NCI-H1436 treated with DMSO at 0.1 percent for 48 hours (cell line): ENCODE data around the gene HK2.
"Not testable (repeated sequence)": the region's sequence is repeated elsewhere in the genome, so short reads cannot be mapped to it uniquely, and the experiment has no call there.

Experiments used
- DNase-seq: peaks from one replicate; lab custom pipeline; 2025; lab: John Stamatoyannopoulos, UW

Gene HK2

DNA sequence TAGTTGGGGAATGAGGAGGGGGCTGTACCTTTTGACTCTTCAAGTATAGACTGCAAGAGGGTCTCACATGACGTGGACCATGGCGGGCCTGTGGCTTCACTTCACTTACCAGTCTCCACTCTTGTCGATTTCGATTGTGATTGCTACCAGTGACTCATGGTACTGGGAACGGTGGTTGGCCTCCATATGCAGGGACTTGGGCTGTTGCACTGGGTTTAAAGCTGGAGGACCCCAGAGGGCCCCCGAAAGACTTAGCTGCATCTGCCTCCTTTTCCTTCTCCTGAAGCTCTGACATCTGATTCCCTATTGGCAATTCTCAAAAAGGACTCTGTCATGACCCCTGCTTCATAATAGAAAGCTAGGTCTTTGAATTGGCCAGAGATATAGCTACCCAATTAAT, 43.4 kb downstream of the HK2 start:
- no peak for DNase-seq

GRCh38 chr2:74877781-74878433, 44.0 kb downstream of the HK2 start:
- DNase-seq = no peak

GRCh38 chr2:74878551-74878950, 44.6 kb downstream of the HK2 start:
- DNase-seq = no peak

- DNase-seq = no peak
These were observed 46.3 kb downstream of the HK2 start for GRCh38 chr2:74880054-74880728.

- DNase-seq = no peak
These were observed 47.2 kb downstream of the HK2 start for GRCh38 chr2:74881176-74881575.

DNA sequence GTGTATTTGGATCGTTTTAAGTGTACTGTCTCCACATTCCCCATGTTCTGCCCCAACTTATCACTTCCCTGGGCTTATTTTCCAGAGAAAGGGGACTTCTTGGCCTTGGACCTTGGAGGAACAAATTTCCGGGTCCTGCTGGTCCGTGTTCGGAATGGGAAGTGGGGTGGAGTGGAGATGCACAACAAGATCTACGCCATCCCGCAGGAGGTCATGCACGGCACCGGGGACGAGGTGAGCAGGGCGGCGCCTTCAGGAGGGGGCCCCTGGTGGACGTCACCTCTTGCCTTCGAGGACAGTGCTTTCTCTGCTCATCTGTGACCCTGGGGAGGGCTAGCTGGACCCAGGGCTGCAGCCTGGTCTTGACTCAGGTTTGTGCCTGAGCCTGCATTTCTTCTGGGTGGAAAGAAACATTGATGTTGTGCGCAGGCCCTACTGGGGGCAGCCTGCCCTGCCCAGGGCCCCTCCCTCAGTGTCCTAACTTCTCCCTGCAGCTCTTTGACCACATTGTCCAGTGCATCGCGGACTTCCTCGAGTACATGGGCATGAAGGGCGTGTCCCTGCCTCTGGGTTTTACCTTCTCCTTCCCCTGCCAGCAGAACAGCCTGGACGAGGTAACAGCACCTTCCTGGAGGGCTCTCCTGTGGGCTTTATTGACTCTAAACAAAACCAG, 47.8 kb downstream of the HK2 start:
- DNase-seq = no peak

DNA sequence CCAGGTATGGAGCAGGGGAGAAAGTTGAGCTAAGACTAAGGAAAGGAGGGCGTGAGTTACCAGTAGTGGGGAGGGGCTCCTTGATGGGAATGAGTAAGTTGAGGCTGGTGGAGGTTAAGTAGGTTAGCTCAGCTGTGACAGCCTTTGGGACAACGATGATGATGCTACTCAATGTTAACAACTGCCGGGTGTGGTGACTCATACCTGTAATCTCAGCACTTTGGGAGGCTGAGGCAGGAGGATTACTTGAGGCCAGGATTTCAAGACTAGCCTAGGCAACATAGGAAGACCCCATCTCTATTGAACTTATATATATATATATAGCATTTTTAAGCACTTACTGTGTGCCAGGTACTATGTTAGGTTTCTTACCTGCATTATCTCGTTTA, 48.4 kb downstream of the HK2 start:
- DNase-seq = no peak

DNA sequence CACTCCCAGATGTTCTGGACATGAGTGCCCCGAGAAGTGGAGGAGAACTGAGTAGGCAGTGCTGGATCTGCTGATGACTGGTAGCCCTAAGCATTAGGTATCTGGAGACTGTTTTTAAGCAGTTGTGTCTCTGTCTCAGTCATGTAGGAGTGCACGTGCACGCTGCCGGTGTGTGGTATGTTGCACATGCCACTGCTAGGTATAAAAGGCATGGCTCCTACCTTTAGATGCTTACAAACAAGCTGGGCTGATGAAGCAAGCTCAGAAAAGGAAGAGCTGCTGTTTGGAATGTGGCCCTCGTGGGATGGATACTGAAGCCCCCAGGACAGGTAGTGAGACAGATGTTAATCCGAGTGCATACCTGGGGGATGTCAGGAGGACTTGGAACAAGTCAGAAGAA, 49.1 kb downstream of the HK2 start:
- no peak for DNase-seq

GRCh38 chr2:74884118-74884762, 50.3 kb downstream of the HK2 start:
- DNase-seq = no peak

DNA sequence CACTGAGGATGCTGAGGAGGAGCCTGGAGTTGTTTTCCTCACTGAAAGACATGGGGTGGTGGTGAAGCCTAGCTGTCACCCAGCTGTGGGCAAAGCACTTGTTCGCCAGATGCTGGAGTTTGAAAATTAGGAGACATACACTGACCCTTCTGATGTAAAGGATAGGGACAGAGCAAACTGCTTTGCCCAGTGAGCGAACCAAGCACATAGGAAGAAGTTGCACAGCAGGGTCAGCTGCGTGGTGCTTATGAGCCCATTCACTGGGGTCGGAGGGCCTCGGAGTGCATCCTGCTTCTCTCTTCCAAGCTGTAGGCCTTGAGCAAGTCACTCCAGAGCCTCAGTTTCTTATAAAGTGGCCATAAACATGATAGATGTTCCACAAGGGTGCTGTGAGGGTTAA, 50.9 kb downstream of the HK2 start:
- DNase-seq = no peak

DNA sequence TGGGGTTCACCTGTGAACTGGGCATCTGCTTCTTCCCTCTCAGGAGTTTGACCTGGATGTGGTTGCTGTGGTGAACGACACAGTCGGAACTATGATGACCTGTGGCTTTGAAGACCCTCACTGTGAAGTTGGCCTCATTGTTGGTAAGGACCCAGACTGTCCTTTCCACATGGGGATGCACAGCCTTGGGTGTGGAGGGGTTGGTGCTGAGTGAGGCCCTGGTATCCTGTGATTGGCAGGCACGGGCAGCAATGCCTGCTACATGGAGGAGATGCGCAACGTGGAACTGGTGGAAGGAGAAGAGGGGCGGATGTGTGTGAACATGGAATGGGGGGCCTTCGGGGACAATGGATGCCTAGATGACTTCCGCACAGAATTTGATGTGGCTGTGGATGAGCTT, 52.3 kb downstream of the HK2 start:
- no peak for DNase-seq

DNA sequence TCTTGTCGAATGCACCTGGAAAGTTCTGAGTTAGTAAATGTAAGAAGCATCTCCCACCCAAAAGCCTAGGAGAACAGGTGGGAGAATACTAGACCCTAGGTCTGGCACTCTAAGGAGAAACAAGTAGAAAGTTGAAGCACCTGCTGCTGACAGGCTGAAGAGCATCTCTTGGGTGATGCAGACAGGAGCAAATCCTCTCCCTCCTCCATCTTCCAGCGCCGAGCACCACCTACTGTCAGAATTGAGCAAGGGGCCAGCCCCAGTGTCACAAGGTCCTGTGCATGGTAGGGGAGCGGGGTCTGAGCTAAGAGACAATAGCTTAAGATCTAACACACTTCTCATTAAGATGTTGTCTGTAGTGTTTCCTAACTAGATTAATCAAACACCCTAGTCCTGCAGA, 52.9 kb downstream of the HK2 start:
- DNase-seq = no peak

DNA sequence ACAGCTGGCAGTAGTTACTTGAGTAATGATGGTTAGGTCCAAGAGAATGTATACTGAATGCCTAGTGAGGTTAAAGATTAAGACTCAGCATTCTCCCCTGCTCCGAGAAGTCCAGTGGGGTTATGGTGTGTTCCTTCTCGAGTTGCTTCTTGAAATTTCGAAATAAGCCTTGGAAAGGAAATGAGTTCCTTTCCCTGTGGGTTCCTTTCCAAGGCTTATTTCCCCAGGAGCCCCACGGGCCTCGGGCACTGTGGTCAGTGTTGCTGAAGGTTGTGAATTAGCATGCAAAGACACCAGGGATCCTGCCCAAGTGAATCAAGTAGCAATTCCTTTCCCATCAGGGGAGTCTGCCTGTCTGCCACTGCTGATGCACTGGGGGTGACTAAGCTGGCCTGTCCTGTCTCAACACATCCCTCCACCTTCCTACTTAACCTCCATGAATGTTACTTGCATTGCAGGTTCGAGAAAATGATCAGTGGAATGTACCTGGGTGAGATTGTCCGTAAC, 53.6 kb downstream of the HK2 start:
- no peak for DNase-seq

- no peak for DNase-seq
These were observed 54.2 kb downstream of the HK2 start for GRCh38 chr2:74887960-74888700.

DNA sequence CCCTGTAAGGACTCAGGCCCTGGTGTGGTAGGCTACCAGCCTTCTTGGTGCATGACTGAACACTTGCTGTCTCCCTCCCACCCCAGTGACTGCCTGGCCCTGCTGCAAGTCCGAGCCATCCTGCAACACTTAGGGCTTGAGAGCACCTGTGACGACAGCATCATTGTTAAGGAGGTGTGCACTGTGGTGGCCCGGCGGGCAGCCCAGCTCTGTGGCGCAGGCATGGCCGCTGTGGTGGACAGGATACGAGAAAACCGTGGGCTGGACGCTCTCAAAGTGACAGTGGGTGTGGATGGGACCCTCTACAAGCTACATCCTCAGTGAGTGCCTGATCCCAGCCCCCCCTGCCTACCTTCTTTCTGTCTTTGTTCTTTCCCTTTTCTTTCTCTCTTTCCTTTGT, 55.2 kb downstream of the HK2 start:
- no peak for DNase-seq

GRCh38 chr2:74890711-74891110, 56.8 kb downstream of the HK2 start:
- DNase-seq = no peak

- DNase-seq = no peak
These were observed 57.3 kb downstream of the HK2 start for GRCh38 chr2:74891136-74891764.

GRCh38 chr2:74891816-74892215, 57.9 kb downstream of the HK2 start:
- DNase-seq = not testable (repeated sequence)

GRCh38 chr2:74892609-74893008, 58.7 kb downstream of the HK2 start:
- DNase-seq = no peak

DNA sequence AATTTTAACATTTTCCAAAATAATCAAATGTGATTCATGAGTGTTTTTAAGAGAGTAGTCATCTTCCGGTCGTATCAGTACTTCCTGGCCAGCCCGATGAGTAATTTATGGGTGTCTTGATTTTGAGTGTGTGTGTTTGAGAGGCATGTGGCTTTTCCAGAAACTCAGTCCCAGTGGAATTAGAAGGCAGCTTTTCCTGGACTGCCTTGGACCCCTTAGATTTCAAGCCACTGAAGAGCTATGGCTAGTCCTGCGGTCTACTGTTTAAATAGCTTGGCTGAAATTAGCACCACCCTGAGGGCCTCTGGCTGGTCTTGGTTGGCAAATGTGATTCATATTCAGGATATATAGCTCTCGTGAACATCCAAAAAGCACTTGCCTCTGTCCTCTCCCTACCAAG, 59.4 kb downstream of the HK2 start:
- no peak for DNase-seq

DNA sequence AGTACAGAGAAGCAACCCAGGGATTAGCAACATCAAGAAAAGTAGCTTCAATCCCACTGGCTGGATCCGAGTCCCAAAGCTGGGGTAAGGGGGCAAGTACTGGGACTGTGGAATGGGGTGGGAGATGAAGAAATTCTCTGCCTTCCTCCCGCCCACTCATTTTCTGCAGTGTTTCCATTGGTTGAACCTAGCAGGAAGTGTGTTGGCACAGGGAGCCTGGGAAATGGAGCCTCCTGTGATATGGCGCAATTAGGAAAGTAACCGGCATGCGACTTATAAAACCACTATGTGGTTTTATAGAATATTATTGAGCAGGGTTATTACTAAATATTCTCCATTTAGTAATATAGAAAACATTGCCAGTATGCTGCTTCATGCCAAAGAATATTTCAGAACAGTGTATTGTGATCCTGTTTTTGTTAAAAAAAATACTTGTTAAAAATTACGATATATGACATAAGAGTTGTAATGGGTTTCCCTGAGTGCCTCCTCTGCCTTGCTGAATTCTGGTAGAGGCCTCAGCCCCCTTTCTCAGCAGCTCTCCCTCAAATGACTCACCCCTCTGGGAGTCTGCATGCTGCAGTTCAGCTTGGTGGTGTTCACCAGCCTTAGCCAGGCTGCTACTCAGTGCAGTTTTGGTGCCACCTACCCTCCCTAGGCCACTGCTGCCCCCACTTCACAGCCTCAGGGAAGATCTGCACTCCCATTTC, 60.5 kb downstream of the HK2 start:
- no peak for DNase-seq
